ENCODE measurements around the gene CBY2.
A peak's percentile ranks its signal among the peaks of the same experiment; 100 is the strongest.

CBY2 gene

GRCh38 chr13:45700971-45701900 is 884 bp upstream of the CBY2 start:
- DNase-seq (ENCODE audit: low read depth in 2 of 2): no peak

GRCh38 chr13:45702869-45703391 is 810 bp downstream of the CBY2 start:
- no peak for DNase-seq (ENCODE audit: low read depth in 2 of 2)

GRCh38 chr13:45704211-45704739 is 2.2 kb downstream of the CBY2 start:
- DNase-seq (ENCODE audit: low read depth in 2 of 2): no peak

GRCh38 chr13:45704854-45705695 is 3.0 kb downstream of the CBY2 start:
- no peak for DNase-seq (ENCODE audit: low read depth in 2 of 2)

- no peak for DNase-seq (ENCODE audit: low read depth in 2 of 2)
These were observed 3.8 kb downstream of the CBY2 start for GRCh38 chr13:45705918-45706317.

- DNase-seq (ENCODE audit: low read depth in 2 of 2): no peak
These were observed 5.5 kb downstream of the CBY2 start for GRCh38 chr13:45707516-45708100.

- DNase-seq (ENCODE audit: low read depth in 2 of 2): no peak
These were observed 9.8 kb downstream of the CBY2 start for GRCh38 chr13:45711951-45712350.

GRCh38 chr13:45713106-45713690 is 11.1 kb downstream of the CBY2 start:
- DNase-seq (ENCODE audit: low read depth in 2 of 2): no peak

GRCh38 chr13:45713721-45714120 is 11.6 kb downstream of the CBY2 start:
- no peak for DNase-seq (ENCODE audit: low read depth in 2 of 2)

- DNase-seq (ENCODE audit: low read depth in 2 of 2): no peak
These were observed 12.1 kb downstream of the CBY2 start for GRCh38 chr13:45714170-45714569.

GRCh38 chr13:45715351-45715750 is 13.2 kb downstream of the CBY2 start:
- no peak for DNase-seq (ENCODE audit: low read depth in 2 of 2)

- DNase-seq (ENCODE audit: low read depth in 2 of 2): no peak
These were observed 15.2 kb downstream of the CBY2 start for GRCh38 chr13:45717349-45717748.

- DNase-seq (ENCODE audit: low read depth in 2 of 2): no peak
These were observed 15.9 kb downstream of the CBY2 start for GRCh38 chr13:45718063-45718462.

GRCh38 chr13:45718992-45719391 is 16.9 kb downstream of the CBY2 start:
- DNase-seq (ENCODE audit: low read depth in 2 of 2): no peak

GRCh38 chr13:45721203-45721731 is 19.1 kb downstream of the CBY2 start:
- no peak for DNase-seq (ENCODE audit: low read depth in 2 of 2)

GRCh38 chr13:45723798-45724197 is 21.7 kb downstream of the CBY2 start:
- DNase-seq (ENCODE audit: low read depth in 2 of 2): no peak

GRCh38 chr13:45728759-45729158 is 26.6 kb downstream of the CBY2 start:
- DNase-seq (ENCODE audit: low read depth in 2 of 2): no peak

GRCh38 chr13:45731455-45731854 is 29.3 kb downstream of the CBY2 start:
- DNase-seq (ENCODE audit: low read depth in 2 of 2): no peak

GRCh38 chr13:45732916-45733315 is 30.8 kb downstream of the CBY2 start:
- no peak for DNase-seq (ENCODE audit: low read depth in 2 of 2)

GRCh38 chr13:45733361-45733760 is 31.2 kb downstream of the CBY2 start:
- no peak for DNase-seq (ENCODE audit: low read depth in 2 of 2)

- DNase-seq (ENCODE audit: low read depth in 2 of 2): peak in 1 of 2 experiments; percentile 3
These were observed 35.5 kb downstream of the CBY2 start for GRCh38 chr13:45737571-45738017.

All from stimulated activated CD4-positive, alpha-beta T cell treated with anti-CD3 and anti-CD28 coated beads, Interleukin-12 subunit alpha, Interleukin-12 subunit beta, amount 100 ng/mL, for 24 hours (primary cell).